Stimulated activated CD8-positive, alpha-beta memory T cell treated with anti-CD3 and anti-CD28 coated beads, Interleukin-4, amount 100 ng/mL, for 24 hours (primary cell): ENCODE results near the gene GFI1B.
"Not testable (repeated sequence)": the region's sequence is repeated elsewhere in the genome, so short reads cannot be mapped to it uniquely, and the experiment has no call there.

ENCODE experiments used
- DNase-seq: peaks from one replicate; pipeline ENCODE4 v3.0.0-alpha.2; 2020; ENCODE audit warnings: low read depth

Gene GFI1B

DNA sequence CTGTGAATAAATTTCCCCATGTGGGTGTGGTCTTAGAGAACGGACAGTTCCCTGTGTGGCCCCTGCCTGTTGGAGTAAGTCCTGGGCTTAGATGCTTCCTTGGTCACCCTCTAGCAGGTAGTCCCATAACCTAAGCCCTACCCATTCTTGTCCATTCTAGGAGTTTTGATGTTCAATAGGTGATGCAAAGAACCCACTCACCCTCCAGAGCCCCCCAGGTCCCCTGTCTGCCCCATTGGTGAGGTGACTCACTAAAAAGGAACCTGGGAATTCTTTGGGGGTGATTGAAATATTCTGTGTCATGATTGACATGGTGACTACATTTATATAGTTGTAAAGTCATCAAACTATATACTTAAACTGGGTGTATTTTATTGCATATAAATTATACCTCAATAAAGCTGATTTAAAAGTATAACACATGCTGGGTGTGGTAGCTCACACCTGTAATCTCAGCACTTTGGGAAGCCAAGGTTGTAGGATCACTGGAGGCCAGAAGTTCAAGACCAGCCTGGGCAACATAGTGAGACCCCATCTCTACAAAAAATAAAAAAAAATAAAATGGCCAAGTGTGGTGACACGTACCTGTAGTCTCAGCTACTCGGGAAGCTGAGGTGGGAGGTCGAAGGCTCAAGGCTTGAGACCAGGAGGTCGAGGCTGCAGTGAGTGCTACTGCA is 31.6 kb downstream of the GFI1B start:
- no peak for DNase-seq

DNA sequence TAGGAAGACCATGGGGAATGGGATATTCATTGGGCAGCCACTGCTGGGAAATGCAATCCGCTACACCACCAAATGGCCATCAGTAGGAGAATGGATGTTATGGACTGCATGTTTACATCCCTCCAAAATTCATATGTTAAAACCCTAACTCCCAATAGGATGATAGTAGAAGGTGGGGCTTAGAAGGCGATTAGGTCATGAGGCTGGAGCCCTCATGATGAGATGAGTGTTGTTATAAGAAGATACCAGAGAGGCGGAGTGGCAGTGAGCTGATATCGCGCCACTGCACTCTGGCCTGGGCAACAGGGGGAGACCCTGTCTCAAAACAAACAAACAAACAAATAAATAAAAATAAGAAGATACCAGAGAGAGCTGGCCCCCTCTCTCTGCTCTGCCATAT is 36.2 kb downstream of the GFI1B start:
- no peak for DNase-seq

DNA sequence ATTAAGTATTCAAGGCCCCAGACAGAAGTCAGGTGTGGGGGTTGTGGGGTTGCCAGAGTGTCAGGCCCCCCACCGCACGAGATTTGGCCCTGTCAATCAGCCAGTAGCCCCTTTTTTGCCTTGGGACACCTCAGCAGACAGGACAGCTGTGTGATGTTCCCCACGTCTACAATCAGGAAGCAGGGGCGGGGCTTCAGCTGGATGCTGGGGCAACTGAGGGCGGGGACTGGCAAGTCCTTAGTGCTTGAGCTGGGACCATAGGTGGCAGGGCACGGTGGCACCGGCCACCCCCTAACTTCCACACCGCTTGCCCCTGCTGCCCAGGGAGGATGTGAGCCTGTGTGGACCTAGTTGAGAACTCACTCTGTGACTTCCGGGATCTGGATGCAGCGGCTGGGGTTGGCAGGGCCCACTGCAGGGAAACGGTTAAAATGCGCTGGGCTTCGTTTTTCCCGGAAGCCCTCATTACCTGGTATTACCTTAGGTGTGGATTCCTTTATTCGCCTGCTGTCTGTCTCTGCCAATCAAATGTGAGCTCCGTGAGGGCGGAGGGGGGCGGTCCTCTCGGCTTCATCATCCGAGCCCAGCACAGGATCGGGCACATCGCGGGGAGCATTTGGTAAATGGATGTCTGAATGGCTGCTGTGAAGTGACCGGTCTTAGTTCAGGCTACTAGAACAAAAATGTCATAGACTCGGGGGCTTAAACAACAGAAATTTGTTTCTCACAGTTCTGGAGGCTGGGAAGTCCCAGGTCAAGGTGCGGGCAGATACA is 44.8 kb downstream of the GFI1B start:
- DNase-seq: peak; percentile 6

DNA sequence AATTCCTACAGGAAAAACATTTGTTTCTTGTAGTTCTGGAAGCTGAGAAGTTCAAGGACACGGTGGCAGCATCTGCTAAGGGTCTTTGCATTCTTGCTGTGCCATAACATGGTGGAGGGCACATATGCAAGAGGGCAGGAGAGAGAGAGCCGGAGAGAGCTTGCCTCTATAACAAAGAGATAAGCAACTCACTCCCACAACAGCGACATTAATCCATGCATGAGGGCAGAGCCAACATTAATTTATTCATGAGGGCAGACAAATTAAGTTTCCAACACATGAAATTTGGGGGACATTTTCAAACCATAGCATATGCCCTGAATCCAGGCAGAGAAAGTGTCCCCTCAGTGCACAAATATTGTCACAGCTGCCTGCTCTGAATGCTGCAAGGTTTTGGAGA is 47.9 kb downstream of the GFI1B start:
- DNase-seq: no peak

DNA sequence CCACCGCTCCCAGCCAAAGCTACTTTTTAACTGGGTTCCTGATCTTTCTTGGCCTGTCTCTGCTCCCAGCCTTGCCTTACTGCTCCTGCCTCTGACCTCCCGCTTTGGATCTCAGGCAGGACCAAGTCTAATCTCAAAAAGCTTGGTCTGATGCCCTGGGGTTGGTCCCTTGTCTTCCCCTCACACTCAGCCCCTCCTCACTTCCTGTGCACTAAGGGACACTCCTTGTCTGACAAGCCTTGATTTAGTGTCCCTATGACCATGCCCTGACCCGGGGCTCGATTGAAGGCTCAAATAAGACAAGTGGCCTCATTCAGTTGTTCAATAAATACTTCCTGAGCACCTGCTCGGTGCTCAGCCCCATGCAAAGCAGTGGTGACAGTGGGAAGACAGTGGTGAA is 48.6 kb downstream of the GFI1B start:
- no peak for DNase-seq

DNA sequence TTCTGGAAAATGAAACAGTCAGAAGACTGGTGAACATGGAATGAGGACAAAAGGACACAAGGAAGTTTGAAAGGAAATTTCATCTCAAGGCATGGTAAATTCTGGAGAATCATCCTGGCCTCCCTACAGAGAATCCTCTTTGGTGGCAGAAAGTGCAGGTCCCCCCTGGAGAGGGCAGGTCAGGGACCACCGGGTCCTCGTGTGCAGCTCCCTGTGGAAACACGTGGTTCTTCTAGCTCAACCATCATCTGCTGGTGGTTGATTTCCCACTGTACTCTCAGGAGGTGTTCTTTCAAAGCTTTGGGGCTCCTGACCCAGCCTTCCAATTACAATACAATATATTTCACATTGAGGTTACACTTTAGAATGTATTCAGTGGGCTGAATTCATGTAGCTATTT is 49.7 kb downstream of the GFI1B start:
- DNase-seq: no peak

DNA sequence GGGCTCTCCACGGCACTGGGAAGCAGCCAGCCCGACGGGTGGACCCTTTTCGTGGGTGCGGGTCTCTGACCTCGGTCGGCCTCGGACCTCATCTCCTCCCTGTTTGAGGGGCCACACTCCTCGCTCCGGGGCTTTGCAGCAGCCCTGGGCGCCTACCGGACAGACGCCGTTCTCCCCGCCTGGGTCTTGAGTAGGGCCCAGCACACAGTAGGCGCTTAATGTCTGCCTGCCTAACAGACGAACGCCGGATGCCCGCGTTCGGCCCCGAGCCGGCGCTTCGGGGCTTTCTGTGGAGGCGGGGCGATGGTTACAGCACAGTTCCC is 51.5 kb downstream of the GFI1B start:
- DNase-seq: no peak

DNA sequence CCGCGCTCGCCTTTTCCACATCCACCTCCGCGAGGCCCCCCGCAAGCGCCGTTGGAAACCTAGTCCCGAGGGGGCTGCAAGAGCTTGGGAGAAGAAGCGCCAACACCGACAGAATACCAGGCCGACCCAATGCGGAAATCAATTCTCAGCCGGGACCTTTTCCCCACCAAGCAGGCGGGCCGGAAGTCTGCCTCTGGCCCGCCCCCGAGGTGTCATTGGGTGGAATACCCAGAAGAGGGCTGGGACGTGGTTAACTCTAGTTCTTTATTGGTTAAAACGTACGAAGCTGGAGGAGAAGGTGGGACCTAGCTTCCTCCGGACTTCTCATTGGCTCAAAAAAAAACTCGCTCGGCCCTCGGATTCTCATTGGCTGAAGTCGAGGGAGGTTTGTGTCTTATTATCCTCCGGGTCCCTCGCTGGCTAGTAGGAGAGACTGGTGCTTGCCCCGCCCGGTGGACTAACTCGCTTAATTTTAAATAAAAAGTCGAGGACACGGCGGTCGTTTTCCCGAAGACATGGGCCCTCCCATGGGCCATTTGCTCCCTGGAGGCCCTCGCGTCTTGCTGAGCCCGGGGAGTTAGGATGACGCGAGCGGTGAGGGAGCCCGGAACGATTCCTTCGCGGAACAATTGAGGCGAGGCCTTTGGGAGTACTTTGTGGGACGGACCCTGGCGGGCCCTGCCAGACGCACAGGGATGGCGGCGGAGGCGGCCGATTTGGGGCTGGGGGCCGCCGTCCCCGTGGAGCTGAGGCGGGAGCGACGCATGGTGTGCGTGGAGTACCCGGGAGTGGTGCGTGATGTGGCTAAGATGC is 52.0 kb downstream of the GFI1B start, which contains the start of gene GTF3C5:
Gene GTF3C5 (plus strand): TSS at position 681 of the 813 bp plus-strand sequence. CDS start 15 bp downstream, at position 696.
- DNase-seq: peak; percentile 85

DNA sequence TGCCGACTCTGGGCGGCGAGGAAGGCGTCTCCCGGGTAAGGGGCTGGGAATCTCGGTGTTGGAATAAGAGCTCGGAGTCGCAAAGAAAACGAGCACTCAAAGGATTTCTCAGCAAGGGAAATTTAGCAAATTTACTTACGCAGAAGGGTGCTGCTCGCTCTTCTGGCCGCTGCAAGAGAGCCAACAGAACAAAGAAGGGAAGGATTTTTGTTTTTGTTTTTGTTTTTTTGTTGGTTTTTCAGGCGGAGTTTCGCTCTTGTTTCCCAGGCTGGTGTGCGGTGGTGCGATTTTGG is 52.6 kb downstream of the GFI1B start:
- no peak for DNase-seq

DNA sequence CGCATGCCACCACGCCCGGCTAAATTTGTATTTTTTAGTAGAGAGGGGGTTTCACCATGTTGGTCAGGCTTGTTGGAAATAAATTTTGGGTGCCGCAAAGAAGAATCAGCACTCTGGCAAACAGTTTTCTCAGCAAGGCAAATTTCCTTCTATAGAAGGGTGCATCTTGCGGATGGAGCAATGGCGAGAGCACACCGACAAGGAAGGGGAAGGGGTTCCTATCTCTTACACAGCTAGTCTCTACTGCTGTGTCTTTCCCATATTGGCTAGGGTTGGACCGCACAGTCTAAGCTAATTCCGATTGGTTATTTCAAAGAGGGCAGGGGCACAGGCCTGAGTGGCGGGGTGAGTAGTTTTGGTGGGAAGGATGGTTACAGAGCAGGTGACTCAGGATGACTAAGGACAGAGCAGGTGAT is 53.0 kb downstream of the GFI1B start:
- no peak for DNase-seq

DNA sequence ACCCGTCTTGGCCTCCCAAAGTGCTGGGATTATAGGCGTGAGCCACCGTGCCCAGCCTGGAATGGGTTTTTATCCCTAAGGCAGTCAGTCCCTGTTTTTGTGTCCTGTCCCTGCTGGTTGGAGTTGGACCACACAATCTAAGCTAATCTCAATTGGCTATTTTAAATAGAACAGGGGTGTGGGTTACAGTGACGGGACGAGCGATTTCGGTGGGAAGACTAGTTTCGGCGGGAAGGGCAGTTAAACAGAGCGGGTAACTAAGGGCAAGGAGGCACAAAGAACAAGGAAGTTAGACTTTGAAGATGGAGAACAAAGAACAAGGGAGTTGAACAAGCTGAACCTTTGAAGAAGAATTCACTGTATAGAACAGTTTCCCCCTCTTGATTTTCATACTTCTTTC is 53.7 kb downstream of the GFI1B start:
- DNase-seq: no peak

DNA sequence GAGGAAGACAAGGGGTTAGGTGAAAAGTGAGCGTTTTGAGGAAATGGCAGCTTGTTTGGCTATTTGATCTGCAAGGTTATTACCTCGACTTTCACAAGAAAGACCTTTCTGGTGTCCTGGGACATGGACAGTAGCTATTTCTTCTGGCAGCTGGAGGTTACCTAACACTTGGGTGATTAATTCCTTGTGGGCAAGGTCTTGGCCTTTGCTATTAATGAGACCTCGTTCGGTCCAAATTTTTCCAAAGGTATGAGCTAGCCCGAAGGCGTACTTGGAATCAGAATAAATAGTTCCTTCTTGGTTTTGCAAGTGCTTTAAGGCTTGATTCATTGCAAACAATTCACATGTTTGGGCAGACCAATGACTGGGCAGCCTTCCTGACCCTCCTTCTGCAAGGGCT is 57.2 kb downstream of the GFI1B start:
- DNase-seq: no peak

DNA sequence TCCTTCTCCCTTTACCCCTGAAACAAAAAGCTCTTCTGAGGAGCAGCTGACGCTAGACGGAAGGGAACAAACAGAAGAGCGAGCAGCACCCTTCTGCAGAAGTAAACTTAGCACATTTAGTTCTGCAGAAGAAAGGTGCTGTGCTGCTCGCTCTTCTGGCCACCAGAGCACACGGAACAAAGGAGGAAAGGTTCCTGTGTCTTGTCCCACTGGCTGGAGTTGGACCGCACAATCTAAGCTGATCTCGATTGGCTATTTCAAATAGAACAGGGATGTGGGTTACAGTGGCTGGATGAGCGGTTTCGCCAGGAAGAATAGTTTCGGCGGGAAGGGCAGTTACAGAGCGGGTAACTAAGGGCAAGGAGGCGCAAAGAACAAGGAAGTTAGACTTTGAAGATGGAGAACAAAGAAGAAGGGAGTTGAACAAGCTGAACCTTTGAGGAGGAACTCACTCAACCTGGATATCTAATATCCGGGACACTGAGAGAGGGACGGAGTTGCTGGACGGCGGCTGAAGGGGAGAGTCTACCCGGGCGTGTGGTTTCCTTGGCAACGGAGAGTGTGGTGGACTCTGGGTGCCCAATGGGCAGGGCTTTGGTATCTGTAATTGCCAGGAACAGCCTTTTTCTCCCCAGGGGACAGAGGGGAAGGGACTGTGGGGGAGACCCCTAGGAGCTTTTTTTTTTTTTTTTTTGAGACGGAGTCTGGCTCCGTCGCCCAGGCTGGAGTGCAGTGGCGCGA is 59.5 kb downstream of the GFI1B start:
- no peak for DNase-seq

DNA sequence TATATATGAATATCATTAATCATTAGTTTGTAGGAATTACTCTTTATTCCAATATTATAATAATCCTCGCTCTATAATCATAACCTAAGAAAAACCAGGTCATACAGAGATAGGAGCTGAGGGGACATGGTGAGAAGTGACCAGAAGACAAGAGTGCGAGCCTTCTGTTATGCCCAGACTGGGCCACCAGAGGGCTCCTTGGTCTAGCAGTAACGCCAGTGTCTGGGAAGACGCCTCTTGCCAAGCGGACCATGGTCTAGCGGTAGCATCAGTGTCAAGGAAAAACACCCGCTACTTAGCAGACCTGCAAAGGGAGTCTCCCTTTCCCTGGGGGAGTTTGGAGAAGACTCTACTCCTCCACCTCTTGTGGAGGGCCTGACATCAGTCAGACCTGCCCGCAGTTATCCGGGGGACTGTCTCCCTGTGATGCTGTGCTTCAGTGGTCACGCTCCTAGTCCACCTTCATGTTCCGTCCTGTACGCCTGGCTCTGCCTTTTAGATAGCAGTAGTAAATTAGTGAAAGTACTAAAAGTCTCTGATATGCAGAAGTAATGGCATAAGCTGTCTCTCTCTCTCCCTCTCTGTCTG is 62.5 kb downstream of the GFI1B start:
- not testable (repeated sequence) for DNase-seq
